Measurements from ENCODE around the gene AKAP17A.
"Not testable (repeated sequence)": the region's sequence is repeated elsewhere in the genome, so short reads cannot be mapped to it uniquely, and the experiment has no call there.

Gene AKAP17A

GRCh38 chrX:1554469-1555210, 36.8 kb upstream of the AKAP17A start:
- TF ChIP-seq, protein P1, sequence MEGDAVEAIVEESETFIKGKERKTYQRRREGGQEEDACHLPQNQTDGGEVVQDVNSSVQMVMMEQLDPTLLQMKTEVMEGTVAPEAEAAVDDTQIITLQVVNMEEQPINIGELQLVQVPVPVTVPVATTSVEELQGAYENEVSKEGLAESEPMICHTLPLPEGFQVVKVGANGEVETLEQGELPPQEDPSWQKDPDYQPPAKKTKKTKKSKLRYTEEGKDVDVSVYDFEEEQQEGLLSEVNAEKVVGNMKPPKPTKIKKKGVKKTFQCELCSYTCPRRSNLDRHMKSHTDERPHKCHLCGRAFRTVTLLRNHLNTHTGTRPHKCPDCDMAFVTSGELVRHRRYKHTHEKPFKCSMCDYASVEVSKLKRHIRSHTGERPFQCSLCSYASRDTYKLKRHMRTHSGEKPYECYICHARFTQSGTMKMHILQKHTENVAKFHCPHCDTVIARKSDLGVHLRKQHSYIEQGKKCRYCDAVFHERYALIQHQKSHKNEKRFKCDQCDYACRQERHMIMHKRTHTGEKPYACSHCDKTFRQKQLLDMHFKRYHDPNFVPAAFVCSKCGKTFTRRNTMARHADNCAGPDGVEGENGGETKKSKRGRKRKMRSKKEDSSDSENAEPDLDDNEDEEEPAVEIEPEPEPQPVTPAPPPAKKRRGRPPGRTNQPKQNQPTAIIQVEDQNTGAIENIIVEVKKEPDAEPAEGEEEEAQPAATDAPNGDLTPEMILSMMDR (IDR thresholded peaks at IDR 0.05), result no peak
- Histone ChIP-seq H3K9me3 (no peaks in the 10 kb centered on the region), H3K4me1 (ENCODE audit: control insufficient read depth in 1 of 2, insufficient read depth in 1 of 2, low read depth in 1 of 2, low read length in 1 of 2) (peaks cover 5 to 11% of the 10 kb centered on the region in 2 experiments), H3K4me3 (ENCODE audit: low read depth in 1 of 2, low read length in 1 of 2) (no peak overlapping the region), H3K27me3 (no peaks in the 10 kb centered on the region), H3K27ac (peak overlapping the region; percentile 50), H3K36me3 (no peaks in the 10 kb centered on the region)

- Histone ChIP-seq H3K4me1 (ENCODE audit: control insufficient read depth in 1 of 2, insufficient read depth in 1 of 2, low read depth in 1 of 2, low read length in 1 of 2) (peaks cover 5 to 11% of the 10 kb centered on the region in 2 experiments), H3K9me3 (no peaks in the 10 kb centered on the region), H3K27ac (peak overlapping the region; percentile 50), H3K27me3 (no peaks in the 10 kb centered on the region), H3K36me3 (no peaks in the 10 kb centered on the region), H3K4me3 (ENCODE audit: low read depth in 1 of 2, low read length in 1 of 2) (no peak overlapping the region)
- TF ChIP-seq, protein P1 (IDR thresholded peaks at IDR 0.05), result no peak
Measured at GRCh38 chrX:1555370-1555769, 36.0 kb upstream of the AKAP17A start.

DNA sequence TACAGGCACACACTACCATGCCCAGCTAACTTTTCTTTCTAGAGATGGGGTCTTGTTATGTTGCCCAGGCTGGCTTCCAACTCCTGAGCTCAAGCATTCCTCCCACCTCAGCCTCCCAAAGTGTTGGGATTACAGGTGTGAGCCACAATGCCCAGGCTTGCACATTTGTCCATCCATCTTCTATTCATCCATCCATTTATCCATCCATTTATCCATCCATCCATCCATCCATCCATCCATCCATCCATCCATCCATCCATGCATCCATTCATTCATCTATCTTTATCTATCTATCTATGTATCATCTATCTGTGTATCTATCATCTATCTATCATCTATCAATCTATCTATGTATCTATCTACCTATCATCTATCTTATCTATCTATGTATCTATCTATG, 34.0 kb upstream of the AKAP17A start:
- H3K27ac ChIP-seq; H3K36me3 ChIP-seq; H3K9me3 ChIP-seq; H3K4me3 ChIP-seq (ENCODE audit: low read depth in 1 of 2, low read length in 1 of 2); H3K27me3 ChIP-seq: not testable (repeated sequence)
- H3K4me1 ChIP-seq (ENCODE audit: control insufficient read depth in 1 of 2, insufficient read depth in 1 of 2, low read depth in 1 of 2, low read length in 1 of 2), result peaks cover 5 to 11% of the 10 kb centered on the region in 2 experiments

GRCh38 chrX:1558761-1559468, 32.5 kb upstream of the AKAP17A start:
- Histone ChIP-seq H3K4me3 (ENCODE audit: low read depth in 1 of 2, low read length in 1 of 2) (no peak overlapping the region), H3K9me3 (no peaks in the 10 kb centered on the region), H3K4me1 (ENCODE audit: control insufficient read depth in 1 of 2, insufficient read depth in 1 of 2, low read depth in 1 of 2, low read length in 1 of 2) (peaks cover 5 to 11% of the 10 kb centered on the region in 2 experiments), H3K27me3 (no peaks in the 10 kb centered on the region), H3K27ac (no peak overlapping the region), H3K36me3 (no peaks in the 10 kb centered on the region)
- TF ChIP-seq, protein P1 (IDR thresholded peaks at IDR 0.05), result no peak

DNA sequence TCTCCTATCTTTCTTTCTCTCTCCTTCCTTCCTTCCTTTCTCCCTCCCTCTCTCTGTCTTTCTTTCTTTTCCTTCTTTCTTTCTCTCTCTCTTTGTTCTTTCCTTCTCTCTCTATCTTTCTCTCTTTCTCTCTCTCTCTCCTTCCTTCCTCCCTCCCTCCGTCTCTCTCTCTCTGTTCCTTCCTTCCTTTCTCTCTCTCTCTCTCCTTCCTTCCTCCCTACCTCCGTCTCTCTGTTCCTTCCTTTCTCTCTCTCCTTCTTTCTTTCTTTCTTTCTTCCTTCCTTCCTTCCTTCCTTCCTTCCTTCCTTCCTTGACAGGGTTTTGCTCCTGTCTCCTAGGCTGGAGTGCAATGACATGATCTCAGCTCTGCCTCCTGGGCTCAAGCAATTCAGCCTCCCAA, 30.2 kb upstream of the AKAP17A start:
- Histone ChIP-seq H3K9me3 (no peaks in the 10 kb centered on the region), H3K36me3 (no peaks in the 10 kb centered on the region), H3K4me1 (ENCODE audit: control insufficient read depth in 1 of 2, insufficient read depth in 1 of 2, low read depth in 1 of 2, low read length in 1 of 2) (peaks cover 5 to 9% of the 10 kb centered on the region in 2 experiments), H3K27me3 (no peaks in the 10 kb centered on the region), H3K4me3 (ENCODE audit: low read depth in 1 of 2, low read length in 1 of 2) (no peak overlapping the region), H3K27ac (no peak overlapping the region)
- TF ChIP-seq, protein P1 (IDR thresholded peaks at IDR 0.05), result no peak

GRCh38 chrX:1564077-1564476, 27.3 kb upstream of the AKAP17A start:
- H3K9me3 ChIP-seq; H3K27ac ChIP-seq; H3K4me1 ChIP-seq (ENCODE audit: control insufficient read depth in 1 of 2, insufficient read depth in 1 of 2, low read depth in 1 of 2, low read length in 1 of 2); H3K27me3 ChIP-seq; H3K36me3 ChIP-seq; H3K4me3 ChIP-seq (ENCODE audit: low read depth in 1 of 2, low read length in 1 of 2): not testable (repeated sequence)
